Measurements from ENCODE around the gene BATF3. TPM values are rescaled to one million over a fixed set of nuclear protein-coding genes. Genes with fewer than 3 reads are reported as not detected.
A peak's percentile ranks its signal among the peaks of the same experiment; 100 is the strongest.

Gene BATF3
- total RNA-seq, 2 donors from 2014 or later: 0.20 to 0.34 TPM

- Mint-ChIP-seq H3K27ac (no peak overlapping the region), H3K4me3 (peak overlapping the region; percentile 88), H3K36me3 (ENCODE audit: low read depth) (peaks cover 3% of the 10 kb centered on the region), H3K4me1 (peaks cover 50% of the 10 kb centered on the region), H3K27me3 (no peaks in the 10 kb centered on the region)
- H3K9me3 ChIP-seq (ENCODE audit: control insufficient read depth, low read length, poor library complexity, severe bottlenecking): no peaks in the 10 kb centered on the region
- ATAC-seq (peak; percentile 53), DNase-seq (peak; percentile 35 to 60 (median 58))
These were observed 717 bp upstream of the BATF3 start for GRCh38 chr1:212700223-212700891.

DNA sequence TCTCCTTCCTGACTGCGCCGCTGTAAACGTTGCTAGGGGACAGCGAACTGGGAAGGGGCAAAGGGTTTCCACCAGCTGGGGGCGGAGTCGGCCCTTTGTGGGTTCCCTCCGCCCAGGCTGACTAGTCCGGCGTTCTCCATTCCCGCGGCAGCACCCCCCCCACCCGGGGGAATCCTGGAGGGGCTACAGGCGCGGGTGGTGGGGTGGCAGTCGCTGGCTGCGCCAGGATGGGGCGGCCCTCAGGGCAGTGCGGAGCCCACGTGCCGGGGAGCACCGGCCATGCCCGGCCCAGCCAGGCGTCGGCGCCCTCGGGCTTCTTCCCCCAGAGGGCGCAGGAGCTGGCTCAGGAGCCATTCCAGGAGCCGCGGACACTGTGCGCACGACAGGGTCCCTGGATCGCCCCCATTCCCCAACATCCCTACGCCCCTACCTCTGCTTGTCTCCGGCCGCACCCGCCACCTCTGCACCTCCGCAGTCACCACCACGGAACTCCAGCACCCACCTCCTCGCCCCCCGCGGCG lies 476 bp downstream of the BATF3 start:
- H3K27ac Mint-ChIP-seq: peak overlapping the region; percentile 65
- ATAC-seq (peak; percentile 71), DNase-seq (peak; percentile 32 to 39 (median 34))
- H3K4me3 Mint-ChIP-seq: peak overlapping the region; percentile 88
- H3K9me3 ChIP-seq (ENCODE audit: control insufficient read depth, low read length, poor library complexity, severe bottlenecking): no peaks in the 10 kb centered on the region
- peaks cover 48% of the 10 kb centered on the region for H3K4me1 Mint-ChIP-seq
- peaks cover 3% of the 10 kb centered on the region for H3K36me3 Mint-ChIP-seq (ENCODE audit: low read depth)
- H3K27me3 Mint-ChIP-seq: no peaks in the 10 kb centered on the region

- no peaks in the 10 kb centered on the region for H3K27me3 Mint-ChIP-seq
- peaks cover 3% of the 10 kb centered on the region for H3K36me3 Mint-ChIP-seq (ENCODE audit: low read depth)
- peak overlapping the region; percentile 88 for H3K4me3 Mint-ChIP-seq
- no peaks in the 10 kb centered on the region for H3K9me3 ChIP-seq (ENCODE audit: control insufficient read depth, low read length, poor library complexity, severe bottlenecking)
- ATAC-seq (no peak), DNase-seq (no peak)
- peak overlapping the region; percentile 65 for H3K27ac Mint-ChIP-seq
- peaks cover 45% of the 10 kb centered on the region for H3K4me1 Mint-ChIP-seq
These were observed 1.1 kb downstream of the BATF3 start for GRCh38 chr1:212698467-212699103.

GRCh38 chr1:212696721-212697331 lies 2.8 kb downstream of the BATF3 start:
- peak overlapping the region; percentile 19 for H3K27ac Mint-ChIP-seq
- H3K9me3 ChIP-seq (ENCODE audit: control insufficient read depth, low read length, poor library complexity, severe bottlenecking): no peaks in the 10 kb centered on the region
- DNase-seq (no peak), ATAC-seq (no peak)
- peaks cover 38% of the 10 kb centered on the region for H3K4me1 Mint-ChIP-seq
- peaks cover 3% of the 10 kb centered on the region for H3K36me3 Mint-ChIP-seq (ENCODE audit: low read depth)
- no peaks in the 10 kb centered on the region for H3K27me3 Mint-ChIP-seq
- H3K4me3 Mint-ChIP-seq: peak overlapping the region; percentile 74

GRCh38 chr1:212692774-212693644 lies 6.6 kb downstream of the BATF3 start:
- no peaks in the 10 kb centered on the region for H3K9me3 ChIP-seq (ENCODE audit: control insufficient read depth, low read length, poor library complexity, severe bottlenecking)
- DNase-seq: no peak
- no peak for ATAC-seq
- peaks cover 22% of the 10 kb centered on the region for H3K4me1 Mint-ChIP-seq
- H3K27ac Mint-ChIP-seq: no peak overlapping the region
- H3K36me3 Mint-ChIP-seq (ENCODE audit: low read depth): peaks cover 3% of the 10 kb centered on the region
- H3K27me3 Mint-ChIP-seq: no peaks in the 10 kb centered on the region
- no peak overlapping the region for H3K4me3 Mint-ChIP-seq

DNA sequence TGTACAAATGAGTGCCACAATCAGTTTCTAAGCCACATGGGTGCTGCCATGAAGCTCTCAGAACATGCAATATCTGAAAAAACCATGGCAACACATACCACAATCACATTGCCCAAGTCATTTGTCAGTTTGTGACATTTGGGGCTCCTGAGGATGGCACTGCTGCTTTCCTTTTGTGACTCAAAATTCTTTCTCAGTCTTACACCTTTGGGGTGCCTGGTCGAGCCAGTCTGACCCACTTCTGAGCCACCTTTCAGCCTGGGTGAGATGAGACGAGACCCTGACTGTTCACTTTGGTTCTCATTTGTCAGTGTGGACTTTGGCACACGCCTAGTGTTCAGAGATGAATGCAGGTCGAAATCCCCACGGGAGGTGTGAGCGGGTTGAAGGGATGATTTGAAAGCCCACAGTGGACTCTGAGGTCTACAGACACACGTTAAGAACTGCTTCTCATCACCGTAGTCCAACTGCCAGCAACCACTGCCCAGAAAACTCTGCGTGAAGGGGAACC lies 8.0 kb downstream of the BATF3 start:
- Mint-ChIP-seq H3K27ac (no peak overlapping the region), H3K27me3 (peaks cover 9% of the 10 kb centered on the region), H3K36me3 (ENCODE audit: low read depth) (peaks cover 6% of the 10 kb centered on the region), H3K4me3 (no peak overlapping the region), H3K4me1 (peaks cover 15% of the 10 kb centered on the region)
- no peak for ATAC-seq
- DNase-seq: no peak
- H3K9me3 ChIP-seq (ENCODE audit: control insufficient read depth, low read length, poor library complexity, severe bottlenecking): no peaks in the 10 kb centered on the region

- no peak for ATAC-seq
- Mint-ChIP-seq H3K27me3 (peaks cover 12% of the 10 kb centered on the region), H3K36me3 (ENCODE audit: low read depth) (peaks cover 2% of the 10 kb centered on the region), H3K27ac (no peak overlapping the region), H3K4me3 (no peak overlapping the region), H3K4me1 (peaks cover 8% of the 10 kb centered on the region)
- no peak for DNase-seq
- H3K9me3 ChIP-seq (ENCODE audit: control insufficient read depth, low read length, poor library complexity, severe bottlenecking): no peaks in the 10 kb centered on the region
These were observed 8.7 kb downstream of the BATF3 start for GRCh38 chr1:212690816-212691403.

DNA sequence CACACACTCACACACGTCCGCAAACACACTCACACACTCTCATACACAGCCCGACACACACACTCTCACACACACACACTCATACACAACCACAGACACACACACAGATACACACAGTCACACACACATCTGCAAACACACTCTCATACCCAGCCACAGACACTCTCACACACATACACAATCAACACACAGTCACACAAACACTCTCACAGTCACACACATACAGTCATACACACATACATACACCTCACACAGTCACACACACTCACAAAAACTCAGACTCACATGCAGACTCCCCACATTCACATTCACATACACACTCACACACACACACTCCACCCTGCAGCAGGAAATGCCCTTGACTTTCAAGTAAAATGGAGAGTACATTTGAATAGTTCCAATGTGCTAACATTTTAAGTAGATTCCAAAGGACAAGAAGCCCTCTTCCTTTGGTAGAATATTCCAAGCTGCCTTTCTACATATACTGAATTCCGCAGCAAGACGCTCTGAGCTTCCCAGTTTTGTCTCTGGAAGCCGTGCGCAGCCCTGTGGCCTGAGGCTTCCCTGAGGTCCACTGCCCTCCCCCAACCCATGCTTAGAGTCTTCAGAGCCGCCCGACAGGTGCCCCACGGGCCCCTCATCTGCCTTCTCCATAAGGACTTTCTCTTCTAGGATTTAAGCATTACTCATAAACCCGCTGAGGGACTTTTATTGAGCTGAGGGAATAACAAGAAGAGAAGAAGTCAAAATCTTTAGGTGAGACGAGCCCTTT lies 9.7 kb downstream of the BATF3 start:
- Mint-ChIP-seq H3K27ac (no peak overlapping the region), H3K4me3 (no peak overlapping the region), H3K4me1 (peaks cover 7% of the 10 kb centered on the region), H3K36me3 (ENCODE audit: low read depth) (peaks cover 2% of the 10 kb centered on the region), H3K27me3 (peaks cover 14% of the 10 kb centered on the region)
- no peak for DNase-seq
- ATAC-seq: no peak
- no peaks in the 10 kb centered on the region for H3K9me3 ChIP-seq (ENCODE audit: control insufficient read depth, low read length, poor library complexity, severe bottlenecking)

DNA sequence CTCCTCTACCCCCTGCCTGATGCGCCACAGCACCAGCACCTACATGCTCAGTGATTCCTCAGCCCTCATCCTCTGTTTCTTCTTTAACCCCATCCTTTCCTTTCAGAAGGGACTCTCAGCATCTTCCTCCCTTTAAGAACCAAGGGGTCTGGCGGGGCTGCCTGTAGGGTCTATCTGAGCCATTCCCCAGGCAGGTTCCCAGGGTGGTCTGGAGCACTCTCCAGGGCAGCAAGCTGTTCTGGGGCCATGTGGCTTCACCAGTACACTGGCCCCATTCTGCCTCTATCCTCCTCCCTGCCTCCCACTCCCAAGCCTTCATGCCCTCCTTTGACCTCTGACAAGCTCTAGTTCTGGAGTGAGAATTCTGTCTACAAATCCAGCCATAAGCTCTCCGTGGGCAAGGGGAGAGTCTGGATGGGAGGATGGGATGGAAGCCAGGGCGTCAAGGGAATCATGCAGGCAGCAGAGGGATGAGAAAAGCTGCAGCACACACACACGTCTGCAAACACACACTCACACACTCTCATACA lies 10.4 kb downstream of the BATF3 start:
- ATAC-seq (no peak), DNase-seq (no peak)
- Mint-ChIP-seq H3K27ac (no peak overlapping the region), H3K36me3 (ENCODE audit: low read depth) (peaks cover 2% of the 10 kb centered on the region), H3K4me3 (no peak overlapping the region), H3K27me3 (peaks cover 14% of the 10 kb centered on the region), H3K4me1 (peaks cover 8% of the 10 kb centered on the region)
- H3K9me3 ChIP-seq (ENCODE audit: control insufficient read depth, low read length, poor library complexity, severe bottlenecking): no peaks in the 10 kb centered on the region

GRCh38 chr1:212688341-212689047 lies 11.1 kb downstream of the BATF3 start:
- no peaks in the 10 kb centered on the region for H3K9me3 ChIP-seq (ENCODE audit: control insufficient read depth, low read length, poor library complexity, severe bottlenecking)
- ATAC-seq (no peak), DNase-seq (no peak)
- Mint-ChIP-seq H3K27ac (no peak overlapping the region), H3K4me1 (peaks cover 13% of the 10 kb centered on the region), H3K27me3 (peaks cover 14% of the 10 kb centered on the region), H3K36me3 (ENCODE audit: low read depth) (peaks cover 2% of the 10 kb centered on the region), H3K4me3 (no peak overlapping the region)

- Mint-ChIP-seq H3K4me3 (no peak overlapping the region), H3K4me1 (peaks cover 20% of the 10 kb centered on the region), H3K27ac (peak overlapping the region; percentile 29), H3K27me3 (peaks cover 14% of the 10 kb centered on the region), H3K36me3 (ENCODE audit: low read depth) (peaks cover 2% of the 10 kb centered on the region)
- ATAC-seq (no peak), DNase-seq (no peak)
- no peaks in the 10 kb centered on the region for H3K9me3 ChIP-seq (ENCODE audit: control insufficient read depth, low read length, poor library complexity, severe bottlenecking)
These were observed 11.8 kb downstream of the BATF3 start for GRCh38 chr1:212687811-212688210.
